ENCODE data around the gene OR6K3. TPM values are rescaled to one million over a fixed set of nuclear protein-coding genes. Genes with fewer than 3 reads are reported as not detected.

Gene OR6K3, protein sequence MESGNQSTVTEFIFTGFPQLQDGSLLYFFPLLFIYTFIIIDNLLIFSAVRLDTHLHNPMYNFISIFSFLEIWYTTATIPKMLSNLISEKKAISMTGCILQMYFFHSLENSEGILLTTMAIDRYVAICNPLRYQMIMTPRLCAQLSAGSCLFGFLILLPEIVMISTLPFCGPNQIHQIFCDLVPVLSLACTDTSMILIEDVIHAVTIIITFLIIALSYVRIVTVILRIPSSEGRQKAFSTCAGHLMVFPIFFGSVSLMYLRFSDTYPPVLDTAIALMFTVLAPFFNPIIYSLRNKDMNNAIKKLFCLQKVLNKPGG
- not detected in 2 replicates for total RNA-seq

DNA sequence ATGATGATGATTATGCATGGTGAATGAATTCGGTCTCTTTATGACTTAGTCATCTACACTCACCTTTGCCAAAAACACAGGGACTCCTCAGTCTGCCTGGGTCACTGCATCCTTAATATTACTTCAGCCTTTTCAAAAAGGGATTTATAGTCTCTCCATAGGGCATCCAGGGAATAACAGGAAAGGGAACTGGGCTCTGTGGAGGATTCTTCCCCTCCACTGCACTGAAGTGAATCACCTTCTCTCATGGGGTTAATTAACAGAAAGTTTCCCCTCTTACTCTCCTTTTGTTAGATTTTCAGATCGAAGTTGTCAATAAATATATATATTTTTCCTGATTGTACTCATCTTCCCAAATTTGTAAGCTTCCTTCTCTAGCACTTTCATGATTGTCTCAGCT lies at the start of gene OR6K3:
Gene OR6K3, minus strand, starts transcription at position 101 of the 400 bp plus-strand sequence. CDS start 2,605 bp downstream, outside the sequence.
- DNase-seq (ENCODE audit: low read depth): no peak
- TF ChIP-seq, protein P1, sequence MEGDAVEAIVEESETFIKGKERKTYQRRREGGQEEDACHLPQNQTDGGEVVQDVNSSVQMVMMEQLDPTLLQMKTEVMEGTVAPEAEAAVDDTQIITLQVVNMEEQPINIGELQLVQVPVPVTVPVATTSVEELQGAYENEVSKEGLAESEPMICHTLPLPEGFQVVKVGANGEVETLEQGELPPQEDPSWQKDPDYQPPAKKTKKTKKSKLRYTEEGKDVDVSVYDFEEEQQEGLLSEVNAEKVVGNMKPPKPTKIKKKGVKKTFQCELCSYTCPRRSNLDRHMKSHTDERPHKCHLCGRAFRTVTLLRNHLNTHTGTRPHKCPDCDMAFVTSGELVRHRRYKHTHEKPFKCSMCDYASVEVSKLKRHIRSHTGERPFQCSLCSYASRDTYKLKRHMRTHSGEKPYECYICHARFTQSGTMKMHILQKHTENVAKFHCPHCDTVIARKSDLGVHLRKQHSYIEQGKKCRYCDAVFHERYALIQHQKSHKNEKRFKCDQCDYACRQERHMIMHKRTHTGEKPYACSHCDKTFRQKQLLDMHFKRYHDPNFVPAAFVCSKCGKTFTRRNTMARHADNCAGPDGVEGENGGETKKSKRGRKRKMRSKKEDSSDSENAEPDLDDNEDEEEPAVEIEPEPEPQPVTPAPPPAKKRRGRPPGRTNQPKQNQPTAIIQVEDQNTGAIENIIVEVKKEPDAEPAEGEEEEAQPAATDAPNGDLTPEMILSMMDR (conservative IDR thresholded peaks at IDR 0.05; ENCODE audit: low read depth, low read length): no peak
- H3K4me3 ChIP-seq (ENCODE audit: low read depth, low read length): no peak within 1 kb of the TSS

DNA sequence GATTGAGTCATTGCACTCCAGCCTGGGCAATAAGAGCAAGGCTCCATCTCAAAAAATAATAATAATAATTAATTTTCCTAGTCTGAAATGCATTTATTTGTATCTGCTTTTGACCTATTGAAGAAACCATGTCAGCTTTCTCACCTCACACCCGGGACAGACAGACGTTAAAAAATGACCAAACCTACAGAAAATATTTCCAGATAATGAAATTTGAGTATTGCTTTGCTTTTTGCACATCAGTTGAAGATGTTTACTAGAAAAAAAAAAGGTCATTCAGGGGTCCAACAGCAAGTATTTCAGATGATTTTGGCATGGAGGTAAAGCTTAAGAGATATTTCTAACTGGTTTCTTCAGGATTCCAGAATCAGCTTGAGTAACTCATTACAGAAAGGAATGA lies 33.9 kb upstream of the OR6K3 start, which contains the start of gene OR6K6:
Gene OR6K6, plus strand, starts transcription at position 301 of the 400 bp plus-strand sequence. CDS start 168 bp downstream, outside the sequence.
- TF ChIP-seq, protein P1 (conservative IDR thresholded peaks at IDR 0.05; ENCODE audit: low read depth, low read length): no peak
- no peak within 1 kb of the TSS for H3K4me3 ChIP-seq (ENCODE audit: low read depth, low read length)
- no peak for DNase-seq (ENCODE audit: low read depth)

DNA sequence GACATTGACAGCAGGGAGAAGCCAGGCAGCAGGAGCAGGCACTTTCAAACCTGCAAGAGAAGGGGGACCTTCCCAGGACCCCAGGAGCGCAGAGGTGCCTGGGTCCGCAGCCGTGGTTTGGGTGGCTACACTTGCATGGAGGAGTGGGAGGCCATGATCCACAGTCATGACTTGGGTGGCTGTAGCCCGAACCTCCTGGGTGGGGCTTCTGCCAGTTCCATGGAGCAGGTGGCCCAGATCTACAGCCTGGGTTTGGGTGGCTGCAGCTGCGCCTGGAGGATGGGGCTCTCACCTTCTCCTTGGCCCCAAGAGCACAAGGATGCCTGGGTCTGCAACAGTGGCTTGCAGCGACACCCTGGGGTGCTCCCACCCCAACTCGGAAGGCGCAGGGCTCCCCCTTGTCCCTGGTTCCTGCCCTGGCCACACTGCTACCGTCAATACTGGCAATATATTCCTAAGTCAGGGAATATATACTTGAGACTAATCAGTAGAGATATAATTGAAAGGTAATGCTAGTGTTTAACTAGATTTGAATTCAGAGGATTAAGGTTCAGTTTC lies 31.7 kb upstream of the OR6K3 start:
- no peak for DNase-seq (ENCODE audit: low read depth)
- H3K4me3 ChIP-seq (ENCODE audit: low read depth, low read length): no peak overlapping the region
- TF ChIP-seq, protein P1 (conservative IDR thresholded peaks at IDR 0.05; ENCODE audit: low read depth, low read length): no peak

DNA sequence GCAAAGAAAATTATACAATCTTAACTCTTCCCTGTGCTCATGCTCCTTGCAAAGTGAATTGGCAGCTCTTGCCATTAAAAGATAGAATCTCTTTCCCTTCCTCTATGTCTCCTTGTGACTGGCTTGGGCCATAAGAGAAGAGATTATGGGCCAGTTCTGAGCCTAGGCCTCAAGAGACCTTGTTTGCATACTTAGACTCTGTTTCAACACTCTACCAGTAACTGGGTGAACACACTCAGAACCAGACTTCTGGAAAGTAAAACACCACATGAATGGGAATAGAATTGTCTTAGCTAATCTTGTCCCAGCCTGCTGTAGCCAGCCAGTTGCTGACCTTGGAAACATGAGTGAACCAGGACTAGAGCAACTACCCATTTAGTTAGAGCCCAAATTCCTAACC lies 15.3 kb upstream of the OR6K3 start:
- H3K4me3 ChIP-seq (ENCODE audit: low read depth, low read length): no peak overlapping the region
- TF ChIP-seq, protein P1 (conservative IDR thresholded peaks at IDR 0.05; ENCODE audit: low read depth, low read length): no peak
- no peak for DNase-seq (ENCODE audit: low read depth)

DNA sequence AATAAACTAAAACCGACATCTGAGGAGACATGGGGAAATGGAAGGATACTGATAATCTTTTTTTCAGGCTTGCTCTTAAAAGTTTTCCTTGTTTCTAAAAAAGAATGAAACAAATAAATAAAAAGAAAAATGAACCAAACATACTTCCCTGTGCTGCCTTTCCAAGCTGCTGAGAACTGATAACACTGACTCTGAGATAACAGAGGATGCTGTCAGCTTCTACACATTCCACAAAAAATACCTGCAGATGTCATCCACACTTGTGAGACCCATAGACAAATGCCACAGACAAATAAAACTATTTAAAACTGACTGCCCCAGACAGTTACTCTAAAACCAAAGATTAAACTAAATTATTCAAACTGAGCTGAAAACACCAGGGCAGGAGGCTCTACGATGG lies 12.0 kb upstream of the OR6K3 start:
- DNase-seq (ENCODE audit: low read depth): no peak
- TF ChIP-seq, protein P1 (conservative IDR thresholded peaks at IDR 0.05; ENCODE audit: low read depth, low read length): no peak
- H3K4me3 ChIP-seq (ENCODE audit: low read depth, low read length): no peak overlapping the region

DNA sequence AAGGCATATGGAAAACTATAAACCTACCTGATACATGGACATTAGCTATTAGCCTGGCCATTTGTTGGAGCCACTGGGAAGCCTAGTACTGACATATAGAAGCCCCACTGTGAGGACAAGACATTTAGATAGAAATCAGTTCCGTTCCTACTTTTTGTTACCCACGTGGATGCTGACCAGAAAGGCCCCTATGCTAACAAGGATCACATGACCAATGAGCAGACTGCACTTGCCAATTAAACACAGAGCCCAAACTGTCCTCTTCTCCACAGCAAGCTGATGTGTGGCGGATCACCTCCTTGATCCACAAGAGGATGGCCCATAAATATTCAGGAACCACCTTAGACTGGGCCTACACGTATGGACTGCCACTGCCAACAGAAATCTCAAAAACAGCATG lies 11.2 kb upstream of the OR6K3 start:
- no peak for DNase-seq (ENCODE audit: low read depth)
- TF ChIP-seq, protein P1 (conservative IDR thresholded peaks at IDR 0.05; ENCODE audit: low read depth, low read length): no peak

More for the DNA sequence above, 11.2 kb upstream of the OR6K3 start:
- no peak overlapping the region for H3K4me3 ChIP-seq (ENCODE audit: low read depth, low read length)
